OCI-LY7 (cell line): Measurements from ENCODE around the gene PIGN. TPM values are rescaled to one million over a fixed set of nuclear protein-coding genes. Genes with fewer than 3 reads are reported as not detected.

Experiments
- BruUV-seq: library from RNA; stranded (reverse); fragments of 400-500 nt; replicated peaks from 2 replicates; lab custom pipeline; 2021; lab: Mats Ljungman, UMichigan
- CTCF ChIA-PET: fragments of 300-600 bp; sonication (Branson Sonifier 250); formaldehyde crosslinking; loops from one replicate; lab custom pipeline; 2022; ENCODE audit warnings: antibody characterized with exemption; ENCODE audit not compliant: unreplicated experiment; lab: Charles Lee
- POLR2A ChIA-PET: fragments of 300-600 bp; sonication (Branson Sonifier 250); formaldehyde crosslinking; loops from one replicate; lab custom pipeline; 2022; ENCODE audit warnings: antibody characterized with exemption; lab: Charles Lee
- DNase-seq: peaks from one replicate; pipeline ENCODE4 v3.0.0-alpha.2; 2015; ENCODE audit warnings: low spot score
- H2AFZ ChIP-seq: fragments of 200-600 bp; sonication (generic), shearing (Covaris generic); 2 replicates; pipeline ENCODE4 v1.6.1; 2014; ENCODE audit warnings: mild to moderate bottlenecking, antibody characterized with exemption, low read length, moderate library complexity
- H3K27ac ChIP-seq: fragments of 200-600 bp; sonication (generic); 2 replicates; pipeline ENCODE4 v1.5.1; 2014; ENCODE audit warnings: mixed run types, low read depth, mild to moderate bottlenecking, moderate library complexity, low read length, inconsistent platforms; ENCODE audit not compliant: poor library complexity, severe bottlenecking
- H3K36me3 ChIP-seq: fragments of 200-600 bp; sonication (generic); 2 replicates; pipeline ENCODE4 v1.6.1; 2014; ENCODE audit warnings: mild to moderate bottlenecking, antibody characterized with exemption, low read length, moderate library complexity, mixed read lengths; ENCODE audit not compliant: insufficient read depth
- H3K4me1 ChIP-seq: fragments of 200-600 bp; sonication (generic); 2 replicates; pipeline ENCODE4 v1.5.1; 2014; ENCODE audit warnings: mild to moderate bottlenecking, low read length; ENCODE audit not compliant: insufficient read depth, poor library complexity, severe bottlenecking
- H3K4me2 ChIP-seq: fragments of 200-600 bp; sonication (generic); 2 replicates; pipeline ENCODE4 v1.6.1; 2014; ENCODE audit warnings: mild to moderate bottlenecking, low read length
- H3K4me3 ChIP-seq: fragments of 200-600 bp; sonication (generic); 2 replicates; pipeline ENCODE4 v1.5.1; 2014; ENCODE audit warnings: mild to moderate bottlenecking, low read depth, low read length; ENCODE audit not compliant: poor library complexity, severe bottlenecking
- H3K79me2 ChIP-seq: fragments of 200-600 bp; sonication (generic); 2 replicates; pipeline ENCODE4 v1.6.1; 2016; ENCODE audit warnings: low read depth, mild to moderate bottlenecking, low read length, moderate library complexity, mixed read lengths; ENCODE audit not compliant: insufficient read depth
- H3K9me2 ChIP-seq: fragments of 200-600 bp; sonication (generic); 2 replicates; pipeline ENCODE4 v1.6.1; 2016; ENCODE audit warnings: mild to moderate bottlenecking, low read length, mixed read lengths; ENCODE audit not compliant: insufficient read depth
- H3K9me3 ChIP-seq: fragments of 200-600 bp; sonication (generic); 2 replicates; pipeline ENCODE4 v1.6.1; 2014; ENCODE audit warnings: mild to moderate bottlenecking, mixed run types, low read length, mixed read lengths
- H4K20me1 ChIP-seq: fragments of 200-600 bp; sonication (generic); 2 replicates; pipeline ENCODE4 v1.6.1; 2014; ENCODE audit warnings: mild to moderate bottlenecking, antibody characterized with exemption, low read length, moderate library complexity, mixed read lengths; ENCODE audit not compliant: insufficient read depth
- CTCF ChIP-seq: fragments of 200-600 bp; sonication (generic); conservative IDR thresholded peaks from 2 replicates; pipeline ENCODE4 v1.5.1; 2014; ENCODE audit warnings: mild to moderate bottlenecking, antibody characterized with exemption, low read length, moderate library complexity, mixed read lengths
- EZH2phosphoT487 ChIP-seq: fragments of 200-600 bp; sonication (generic); IDR thresholded peaks from 2 replicates; pipeline ENCODE4 v1.6.1; 2018; ENCODE audit warnings: low read depth, borderline replicate concordance, mild to moderate bottlenecking, mixed run types, antibody characterized with exemption, low read length, moderate library complexity, mixed read lengths
- intact Hi-C: fragments of 100-400 bp; cut with micrococcal nuclease; formaldehyde crosslinking; loops from one replicate; pipeline ENCODE4 v1.10.0; 2022; ENCODE audit not compliant: unreplicated experiment
- total RNA-seq, 2 experiments: library from RNA; depleted of rRNA in 1 of 2; stranded (reverse); fragments of >200 nt in 1 of 2; shearing (Covaris generic) in 1 of 2; gene quantifications; 2 replicates each; pipeline ENCODE4 v1.2.3, GENCODE V29; 2014 to 2022

The PIGN gene
- total RNA-seq, 2 experiments from 2014 or later = 10.9 to 23.7 TPM

- no peaks in the 10 kb centered on the region for H4K20me1 ChIP-seq
- no peaks in the 10 kb centered on the region for H3K79me2 ChIP-seq
- H3K36me3 ChIP-seq = no peaks in the 10 kb centered on the region
- no peak overlapping the region for H3K4me3 ChIP-seq
- TF ChIP-seq CTCF (no peak), EZH2phosphoT487 (no peak)
- BruUV-seq = no TSS peak
- ChIA-PET POLR2A (no interaction called here), CTCF (no interaction called here)
- H2AFZ ChIP-seq = no peak overlapping the region
- intact Hi-C loops = no loop called here
- no peaks in the 10 kb centered on the region for H3K9me3 ChIP-seq
- no peak for DNase-seq
- H3K27ac ChIP-seq = no peak overlapping the region
- H3K9me2 ChIP-seq = no peaks in the 10 kb centered on the region
- H3K4me2 ChIP-seq = no peak overlapping the region
- no peaks in the 10 kb centered on the region for H3K4me1 ChIP-seq
Observed at GRCh38 chr18:62080172-62080900, 106.5 kb downstream of the PIGN start.

GRCh38 chr18:62073461-62074281, 113.2 kb downstream of the PIGN start:
- no peaks in the 10 kb centered on the region for H3K36me3 ChIP-seq
- no peaks in the 10 kb centered on the region for H3K9me2 ChIP-seq
- no peak overlapping the region for H3K4me2 ChIP-seq
- no peaks in the 10 kb centered on the region for H3K4me1 ChIP-seq
- DNase-seq = no peak
- intact Hi-C loops = no loop called here
- no peak overlapping the region for H2AFZ ChIP-seq
- no TSS peak for BruUV-seq
- no peak overlapping the region for H3K27ac ChIP-seq
- ChIA-PET CTCF (no interaction called here), POLR2A (no interaction called here)
- H3K4me3 ChIP-seq = no peak overlapping the region
- H3K9me3 ChIP-seq = no peaks in the 10 kb centered on the region
- H4K20me1 ChIP-seq = no peaks in the 10 kb centered on the region
- TF ChIP-seq EZH2phosphoT487 (no peak), CTCF (no peak)
- no peaks in the 10 kb centered on the region for H3K79me2 ChIP-seq
